HG03064 (cell line): ENCODE results near the gene PDGFC.

Experiments
- ATAC-seq: cut with Tn5 transposase; IDR thresholded peaks from one replicate; pipeline ENCODE4 v1.9.1; 2021; ENCODE audit warnings: low read depth; ENCODE audit not compliant: unreplicated experiment

PDGFC gene

DNA sequence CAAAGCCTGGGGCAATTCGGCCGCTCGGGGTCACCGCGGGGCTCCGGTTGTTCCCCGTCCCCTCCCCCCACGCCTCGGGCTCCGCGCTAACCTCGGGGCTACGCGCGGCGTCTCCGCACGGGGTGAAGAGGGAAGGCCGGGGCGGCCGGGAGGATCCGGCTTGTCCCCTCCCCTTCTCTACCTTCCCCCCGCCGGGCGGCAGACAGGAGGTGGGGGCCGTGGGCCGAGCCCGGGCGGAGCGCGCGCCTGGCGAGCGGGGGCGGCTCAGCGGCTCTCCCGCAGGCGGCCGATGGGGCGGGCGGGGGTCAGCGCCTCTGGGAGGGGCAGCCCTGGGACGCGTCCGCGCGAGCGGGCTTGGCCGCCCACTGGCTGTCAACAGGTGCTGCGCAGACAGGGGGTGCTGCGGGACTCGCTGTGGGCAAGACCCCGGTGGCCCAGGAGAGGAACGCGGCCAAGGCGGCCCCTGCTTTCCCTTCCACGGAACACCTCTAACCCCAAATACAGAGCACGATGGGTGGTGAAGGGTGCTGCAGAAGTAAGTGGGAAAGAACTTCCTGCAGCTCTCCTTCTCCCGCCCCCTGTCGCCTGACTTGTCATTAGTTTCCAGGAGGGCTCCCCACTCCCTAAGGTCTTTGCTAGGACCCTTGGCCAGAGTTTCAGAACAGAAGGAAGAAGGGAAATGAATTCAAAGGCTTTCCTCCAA is at the start of gene PDGFC:
Gene PDGFC, minus strand, starts transcription at position 124 of the 703 bp plus-strand sequence. CDS start 896 bp downstream, outside the sequence.
- ATAC-seq, result no peak

- no peak for ATAC-seq
These were observed 49.3 kb upstream of the PDGFC start for GRCh38 chr4:157020882-157021281.

- ATAC-seq, result no peak
These were observed 47.4 kb upstream of the PDGFC start for GRCh38 chr4:157018920-157019490.

DNA sequence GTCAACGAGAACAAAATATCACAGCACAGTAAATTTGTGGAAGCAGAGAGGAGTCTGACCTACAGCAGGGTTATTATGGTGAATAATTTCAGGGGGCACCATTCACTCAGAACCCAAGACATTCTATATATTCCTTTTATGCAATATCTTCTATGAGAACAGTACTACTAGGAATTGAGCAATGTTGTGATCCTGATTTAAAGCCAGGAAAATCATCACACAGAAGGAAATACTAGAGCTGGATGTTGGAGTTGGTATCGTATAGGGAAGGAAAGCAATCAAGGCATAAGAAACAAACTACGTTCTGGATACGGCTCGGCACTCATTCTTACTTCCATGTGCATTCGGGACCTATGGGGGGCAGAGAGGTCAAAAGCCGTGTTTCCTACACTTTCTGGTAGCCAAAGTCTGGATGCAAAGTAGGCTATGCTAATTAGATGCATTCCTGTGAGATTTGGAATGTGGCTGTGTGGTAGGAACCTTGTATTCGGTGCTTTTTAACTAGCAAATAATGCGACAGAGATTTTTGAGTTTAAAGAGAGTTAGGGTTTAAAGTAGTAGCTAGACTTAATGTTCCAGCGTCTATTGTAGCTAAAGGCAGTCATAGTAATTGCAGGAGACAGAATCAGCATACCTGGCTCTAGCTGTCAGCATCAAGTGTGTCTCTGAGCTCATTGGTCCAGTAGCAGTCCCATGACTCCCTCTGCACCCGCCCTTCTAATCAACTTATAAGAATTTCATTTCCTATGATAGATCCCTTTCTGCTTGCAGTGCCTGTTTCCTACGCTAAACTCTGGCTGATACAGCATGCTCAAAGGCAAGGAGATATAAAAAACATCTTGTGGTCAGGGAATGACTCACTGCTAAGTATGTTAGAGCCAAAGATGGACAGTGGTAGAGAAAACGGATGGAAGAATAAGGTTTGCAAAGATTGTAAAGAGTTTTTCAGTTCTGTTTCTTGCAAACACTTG is 43.3 kb upstream of the PDGFC start:
- ATAC-seq, result no peak

GRCh38 chr4:157013656-157014055 is 42.1 kb upstream of the PDGFC start:
- no peak for ATAC-seq

DNA sequence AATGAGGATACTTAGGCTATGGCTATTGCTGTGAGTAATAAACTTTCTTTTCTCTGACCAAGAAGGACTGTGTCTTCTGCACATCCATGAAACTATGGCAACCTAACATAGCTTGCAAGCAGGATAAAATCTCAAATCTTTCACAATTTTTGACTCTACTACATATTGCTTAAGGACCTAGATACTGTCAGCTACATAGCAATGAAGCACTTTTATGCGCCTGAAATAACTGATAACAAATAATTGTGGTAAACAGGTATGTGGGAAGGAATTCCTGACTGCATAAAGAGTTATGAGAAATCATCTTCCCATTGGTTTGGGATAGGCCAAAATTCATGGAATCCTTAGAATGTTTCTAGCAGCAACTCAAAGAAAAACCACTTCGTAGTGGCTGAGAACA is 41.2 kb upstream of the PDGFC start:
- no peak for ATAC-seq

DNA sequence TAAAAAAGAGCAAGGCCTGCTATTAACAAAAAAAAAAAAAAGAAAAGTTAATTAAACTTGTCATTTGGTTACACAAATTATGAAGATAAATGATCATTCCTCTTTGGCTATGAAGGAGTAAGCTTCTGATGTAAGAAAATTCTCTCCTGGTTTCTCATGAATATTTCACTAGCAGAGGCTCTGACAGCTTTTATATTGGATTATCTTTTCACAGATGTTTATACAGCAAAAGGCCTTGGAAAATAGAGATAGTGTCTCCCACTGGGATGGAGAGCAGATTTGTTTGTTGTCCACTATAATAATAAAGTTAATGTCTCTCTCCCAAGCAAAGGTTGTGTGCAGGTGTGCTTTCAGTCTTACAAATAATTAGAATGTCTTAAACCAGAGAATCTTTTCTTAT is 40.7 kb upstream of the PDGFC start:
- no peak for ATAC-seq

GRCh38 chr4:157010630-157011029 is 39.0 kb upstream of the PDGFC start:
- no peak for ATAC-seq

DNA sequence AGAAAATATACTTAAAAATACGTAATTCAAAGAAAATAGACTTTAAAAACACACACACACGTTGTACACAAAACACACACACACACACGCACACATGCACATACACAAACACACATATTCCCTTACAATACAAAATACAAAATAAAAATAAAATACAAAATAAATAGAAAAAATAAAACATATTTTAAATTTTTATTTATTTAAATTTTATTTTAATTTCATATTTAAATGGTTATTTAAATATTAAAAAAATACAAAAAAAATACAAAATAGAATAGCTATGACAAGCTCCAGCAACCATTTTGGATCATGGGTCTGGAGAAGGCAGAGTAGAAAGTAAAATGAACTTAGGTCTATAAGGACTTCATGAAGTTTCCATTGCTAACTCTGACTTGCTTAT is 34.2 kb upstream of the PDGFC start:
- ATAC-seq, result no peak

DNA sequence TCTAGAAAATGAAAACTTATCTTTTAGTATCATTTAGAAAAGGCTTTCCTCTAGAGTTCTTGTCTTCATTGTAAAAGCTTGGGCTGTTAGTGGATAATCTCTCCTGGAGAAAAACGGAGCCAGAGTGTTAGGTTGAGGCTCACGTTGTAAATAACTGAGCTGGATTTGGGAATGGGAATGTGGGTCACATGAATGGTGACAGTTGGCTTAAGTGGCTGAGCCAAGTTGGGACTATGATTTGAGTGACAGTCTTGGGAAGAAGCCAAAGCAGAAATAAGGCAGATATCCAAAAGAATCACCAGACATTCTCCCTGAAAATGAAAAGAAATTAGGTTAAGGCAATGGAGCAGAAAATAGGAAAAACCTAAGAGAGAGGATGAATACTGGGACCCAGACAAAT is 33.6 kb upstream of the PDGFC start:
- ATAC-seq, result no peak

DNA sequence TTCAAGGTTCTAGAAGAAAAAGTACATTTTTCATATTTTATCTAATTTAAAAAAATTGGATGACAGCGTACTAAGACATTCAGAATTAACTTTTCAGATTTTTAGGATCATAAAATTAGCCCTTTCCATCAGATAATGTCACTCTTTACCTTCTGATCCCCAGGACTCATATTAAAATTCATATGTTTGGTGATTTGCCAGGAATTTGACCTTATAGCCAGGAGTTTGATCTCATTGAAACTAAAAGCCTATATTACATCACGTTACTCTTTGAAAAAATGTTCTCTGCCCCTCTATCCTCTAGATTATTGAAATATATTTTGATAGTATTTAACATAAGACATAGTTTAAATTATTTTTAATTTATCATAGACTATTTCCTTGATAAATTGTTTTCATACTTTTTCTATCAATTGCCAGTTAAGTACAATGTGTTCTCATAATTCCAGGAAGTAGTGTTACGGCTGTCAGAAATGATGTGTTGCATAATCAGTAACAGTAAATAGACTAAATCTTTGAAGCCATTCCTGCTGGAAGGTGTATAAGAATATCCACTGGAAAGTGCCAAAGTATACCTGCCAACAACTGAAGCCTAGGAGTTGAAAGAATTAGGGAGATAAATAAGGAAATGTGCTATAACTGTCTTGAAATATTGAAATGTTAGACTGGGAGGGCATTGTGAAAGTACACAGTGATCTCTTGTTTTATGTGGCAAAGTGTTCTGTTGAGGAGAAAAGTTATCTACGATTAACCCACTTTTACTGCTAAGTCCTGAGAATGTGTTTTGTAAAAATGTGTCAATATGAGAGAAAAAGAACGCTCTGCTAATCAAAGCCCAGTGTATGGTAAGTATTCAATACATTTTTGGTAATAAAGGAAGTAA is 32.9 kb upstream of the PDGFC start:
- ATAC-seq, result no peak

- no peak for ATAC-seq
These were observed 27.5 kb upstream of the PDGFC start for GRCh38 chr4:156999175-156999517.

DNA sequence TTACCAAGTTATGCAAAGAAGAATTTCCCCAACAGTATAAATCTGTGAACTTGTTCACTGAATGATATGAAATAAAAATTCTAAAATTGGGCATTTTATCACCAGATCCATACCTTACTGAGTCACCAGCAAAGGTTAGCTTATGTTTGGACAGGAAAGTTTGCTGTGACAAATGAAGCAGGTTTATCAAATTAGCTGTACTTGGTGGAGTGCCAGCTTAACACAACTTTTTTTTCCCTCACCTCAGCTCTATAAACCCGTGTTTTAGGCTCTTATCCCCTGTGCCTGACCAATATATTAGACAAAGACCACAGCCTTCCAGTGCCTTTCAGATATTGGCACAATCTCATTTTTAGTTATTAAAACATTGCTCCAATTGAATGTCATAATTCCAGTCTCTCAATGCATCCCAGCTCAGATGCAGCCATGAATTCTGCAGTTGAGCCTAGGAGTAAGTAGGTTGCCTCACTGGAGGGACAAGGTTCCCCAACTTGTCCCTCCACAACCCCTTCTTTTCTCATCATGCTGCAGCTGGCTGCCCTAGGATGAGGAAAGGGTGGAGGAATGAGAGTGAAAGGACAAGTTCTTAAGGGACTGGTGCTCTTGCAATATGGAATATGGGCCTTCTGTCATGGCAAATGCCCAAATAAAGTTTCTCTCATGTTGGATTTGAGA is 27.0 kb upstream of the PDGFC start:
- no peak for ATAC-seq

- no peak for ATAC-seq
These were observed 21.3 kb upstream of the PDGFC start for GRCh38 chr4:156992943-156993342.

GRCh38 chr4:156991161-156991560 is 19.6 kb upstream of the PDGFC start:
- no peak for ATAC-seq

GRCh38 chr4:156983366-156983765 is 11.8 kb upstream of the PDGFC start:
- ATAC-seq, result no peak

- no peak for ATAC-seq
These were observed 9.7 kb upstream of the PDGFC start for GRCh38 chr4:156981262-156981769.

GRCh38 chr4:156977435-156978160 is 6.0 kb upstream of the PDGFC start:
- ATAC-seq, result no peak

DNA sequence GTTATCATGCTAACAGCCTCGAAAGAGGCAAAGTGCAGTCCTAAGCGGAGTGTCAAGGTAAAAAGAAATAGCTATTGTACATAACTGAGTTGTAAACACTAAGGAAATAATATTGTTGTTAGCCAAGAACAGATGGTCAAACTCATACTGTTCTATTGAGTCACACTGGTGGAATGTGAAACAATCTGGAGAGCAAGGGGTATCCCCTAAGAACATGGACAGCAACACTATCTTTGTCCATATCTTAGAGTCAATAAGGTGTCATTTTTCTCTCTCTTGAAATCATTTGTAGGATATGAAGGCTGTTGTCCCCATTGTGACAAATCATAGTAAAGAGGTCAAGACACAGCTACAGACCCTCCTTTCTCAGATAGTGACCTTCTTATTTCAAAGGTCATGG is 4.5 kb upstream of the PDGFC start:
- no peak for ATAC-seq
